Activated CD4-positive, alpha-beta T cell treated with anti-CD3 and anti-CD28 coated beads for 48 hours (primary cell): ENCODE results near the gene DCPS.

ENCODE experiments used
- DNase-seq: peaks from one replicate; pipeline ENCODE4 v3.0.0-alpha.2; 2020

DCPS gene

GRCh38 chr11:126328938-126329643 is 25.2 kb downstream of the DCPS start:
- DNase-seq = no peak

- DNase-seq = no peak
These were observed 25.9 kb downstream of the DCPS start for GRCh38 chr11:126329644-126330211.

- DNase-seq = no peak
These were observed 27.4 kb downstream of the DCPS start for GRCh38 chr11:126331286-126331685.

- peak; percentile 46 for DNase-seq
These were observed 28.4 kb downstream of the DCPS start for GRCh38 chr11:126332221-126332711.

- no peak for DNase-seq
These were observed 29.3 kb downstream of the DCPS start for GRCh38 chr11:126333142-126333541.

GRCh38 chr11:126334659-126335462 is 31.0 kb downstream of the DCPS start:
- no peak for DNase-seq

GRCh38 chr11:126335463-126335760 is 31.6 kb downstream of the DCPS start:
- DNase-seq = no peak

GRCh38 chr11:126336138-126336541 is 32.3 kb downstream of the DCPS start:
- DNase-seq = no peak

- DNase-seq = no peak
These were observed 32.8 kb downstream of the DCPS start for GRCh38 chr11:126336671-126337101.

- no peak for DNase-seq
These were observed 33.2 kb downstream of the DCPS start for GRCh38 chr11:126337126-126337473.

GRCh38 chr11:126337474-126338241 is 33.8 kb downstream of the DCPS start:
- no peak for DNase-seq

- no peak for DNase-seq
These were observed 34.6 kb downstream of the DCPS start for GRCh38 chr11:126338346-126339055.

GRCh38 chr11:126339073-126339862 is 35.4 kb downstream of the DCPS start:
- DNase-seq = no peak

- no peak for DNase-seq
These were observed 36.1 kb downstream of the DCPS start for GRCh38 chr11:126339863-126340434.

- DNase-seq = no peak
These were observed 37.2 kb downstream of the DCPS start for GRCh38 chr11:126340960-126341606.

- no peak for DNase-seq
These were observed 37.9 kb downstream of the DCPS start for GRCh38 chr11:126341760-126342161.

- DNase-seq = no peak
These were observed 39.2 kb downstream of the DCPS start for GRCh38 chr11:126343051-126343450.

GRCh38 chr11:126344141-126345080 is 40.6 kb downstream of the DCPS start:
- no peak for DNase-seq

GRCh38 chr11:126345283-126345682 is 41.4 kb downstream of the DCPS start:
- no peak for DNase-seq
